DMS153 treated with DMSO at 0.1 percent for 48 hours (cell line): ENCODE measurements around the gene KCNB1.

Experiments used
- DNase-seq: peaks from one replicate; lab custom pipeline; 2025; ENCODE audit not compliant: unreplicated experiment; lab: John Stamatoyannopoulos, UW

KCNB1 gene

GRCh38 chr20:49501917-49502316 lies 19.4 kb upstream of the KCNB1 start:
- DNase-seq: no peak

- DNase-seq: no peak
These were observed 14.9 kb upstream of the KCNB1 start for GRCh38 chr20:49497398-49497669.

DNA sequence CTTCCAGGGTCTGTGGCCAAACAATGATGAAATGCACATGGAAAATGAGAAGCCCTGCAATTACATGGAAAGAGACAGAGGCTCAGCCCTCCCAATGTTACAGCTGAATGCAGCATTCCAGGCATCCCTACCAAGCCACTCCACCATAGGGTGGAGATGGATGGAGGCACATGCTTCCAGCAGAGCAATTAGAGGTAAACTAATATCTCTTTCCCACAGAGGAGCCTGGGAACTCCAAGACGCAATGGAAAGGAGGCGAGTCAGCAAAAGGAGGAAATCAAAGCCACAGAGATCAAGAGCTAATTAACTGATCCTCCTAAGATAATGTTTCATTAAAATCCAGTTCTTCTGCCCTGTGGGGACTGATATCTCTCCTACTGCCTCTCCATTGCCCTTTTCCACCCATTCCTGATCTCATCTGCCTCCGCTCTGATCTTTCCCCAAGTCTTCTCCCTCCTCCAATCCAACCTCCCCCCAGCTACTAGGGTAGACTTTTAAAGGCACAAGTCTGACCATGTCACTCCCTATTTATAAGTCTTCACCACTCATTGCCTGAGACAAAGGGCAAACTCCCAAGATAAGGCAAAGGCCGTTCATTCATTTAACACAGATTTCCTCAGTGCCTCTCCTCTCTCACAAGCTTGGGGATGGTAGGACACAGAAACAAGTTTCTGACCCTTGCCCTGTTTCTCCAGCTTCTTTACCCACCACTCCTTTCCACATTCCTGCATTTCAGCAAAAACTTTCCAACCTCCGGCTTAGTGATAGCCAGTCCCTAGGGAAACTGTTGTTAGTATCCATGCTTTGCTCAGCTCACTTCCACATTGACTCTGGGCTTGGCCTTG lies 14.3 kb upstream of the KCNB1 start:
- DNase-seq: no peak

DNA sequence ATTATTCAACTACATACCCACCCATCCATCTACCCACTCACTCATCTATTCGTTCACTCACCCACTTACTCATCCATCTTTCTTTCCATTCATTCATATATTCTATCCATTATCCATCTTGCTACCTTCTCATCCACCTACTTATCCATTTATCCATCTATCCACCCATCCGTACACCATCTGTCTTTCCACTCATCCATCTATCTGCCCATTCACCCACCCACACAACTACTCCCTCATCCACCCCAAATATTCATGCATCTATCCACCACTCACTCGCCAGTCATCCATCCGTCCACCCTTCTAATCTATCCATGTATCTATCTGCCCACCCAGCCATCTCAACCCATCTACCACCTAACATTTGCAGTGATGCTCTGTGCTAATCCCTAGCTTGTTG lies 13.6 kb upstream of the KCNB1 start:
- no peak for DNase-seq

DNA sequence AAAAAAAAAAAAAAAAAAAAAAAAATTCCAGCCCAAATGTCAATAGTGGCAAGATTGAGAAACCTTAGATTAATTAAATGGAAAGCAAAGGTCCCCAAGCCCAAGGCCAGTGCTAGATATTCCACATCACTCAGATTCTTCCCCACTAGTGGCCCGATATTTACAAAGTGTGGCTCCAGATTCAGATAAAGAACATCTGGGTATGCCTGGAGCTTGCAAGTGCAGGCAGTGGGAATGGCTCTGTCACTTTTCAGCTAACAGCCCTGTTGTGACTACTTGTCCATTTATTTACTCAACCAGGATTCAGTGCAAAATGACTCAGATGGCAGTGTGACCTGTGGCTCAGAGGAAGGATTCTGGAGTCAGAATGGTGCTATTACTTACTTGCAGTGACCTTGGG lies 8.2 kb upstream of the KCNB1 start:
- DNase-seq: no peak

DNA sequence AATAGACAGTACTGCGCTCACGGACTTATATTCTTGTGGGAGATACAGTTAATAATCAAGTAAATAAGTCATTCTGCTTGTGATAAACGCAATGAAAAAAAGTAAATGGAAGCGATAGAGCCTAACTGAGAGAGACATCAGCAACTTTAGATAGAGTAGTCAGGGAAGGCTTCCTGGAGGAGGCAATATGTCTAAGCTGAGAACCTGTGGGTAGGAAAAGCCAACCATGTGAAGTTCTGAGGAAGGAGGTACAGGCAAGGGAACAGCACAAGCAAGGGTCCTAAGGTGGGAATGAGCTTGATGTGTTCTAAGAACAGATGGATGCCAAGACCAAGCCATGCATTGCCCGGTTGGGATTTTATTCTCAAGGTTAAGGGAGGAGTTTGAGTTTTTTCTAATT lies 7.2 kb upstream of the KCNB1 start:
- DNase-seq: no peak

DNA sequence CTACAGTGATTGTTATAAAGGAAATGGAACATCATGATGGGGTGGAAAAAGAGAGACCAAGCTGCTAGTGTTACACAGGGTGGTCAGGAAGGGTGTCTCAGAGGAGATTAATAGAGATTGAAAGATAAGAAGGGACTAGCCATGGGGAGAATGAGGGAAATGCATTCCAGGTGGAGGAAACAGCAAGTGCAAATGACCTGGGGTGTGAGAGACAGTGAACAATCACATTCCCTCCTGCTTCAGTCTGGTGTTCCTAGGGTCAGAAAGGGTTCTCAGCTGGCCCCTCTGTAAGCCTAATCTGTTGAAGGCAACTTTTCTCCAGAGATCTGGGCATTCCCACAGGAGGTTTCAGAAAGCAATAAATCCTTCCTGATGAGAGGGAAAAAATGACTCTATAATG lies 3.6 kb upstream of the KCNB1 start:
- no peak for DNase-seq

- DNase-seq: no peak
These were observed 3.1 kb upstream of the KCNB1 start for GRCh38 chr20:49485563-49485962.

GRCh38 chr20:49484180-49485140 lies 2.0 kb upstream of the KCNB1 start:
- peak; percentile 72 for DNase-seq

DNA sequence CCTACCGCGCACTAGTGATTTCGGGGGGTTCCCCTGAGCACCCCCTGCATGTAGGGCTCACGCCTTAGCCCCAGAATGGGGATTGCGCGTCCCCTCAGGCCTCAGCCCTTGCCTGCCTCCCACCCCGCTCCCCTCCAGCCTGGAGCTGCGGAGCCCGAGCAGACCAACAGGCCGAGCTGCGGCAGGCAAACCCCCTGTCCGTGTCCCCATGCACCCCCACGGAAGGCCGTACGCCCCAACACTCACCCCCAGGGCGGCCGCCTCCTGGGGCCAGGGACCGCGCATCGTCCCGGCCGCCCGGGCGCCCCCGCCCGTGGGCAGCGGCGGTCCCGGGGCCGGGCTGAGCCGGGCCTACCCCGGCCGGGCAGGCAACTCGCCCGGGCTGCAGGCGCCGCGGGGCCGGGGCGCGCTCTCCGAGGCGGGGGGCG lies 1.2 kb upstream of the KCNB1 start:
- no peak for DNase-seq

DNA sequence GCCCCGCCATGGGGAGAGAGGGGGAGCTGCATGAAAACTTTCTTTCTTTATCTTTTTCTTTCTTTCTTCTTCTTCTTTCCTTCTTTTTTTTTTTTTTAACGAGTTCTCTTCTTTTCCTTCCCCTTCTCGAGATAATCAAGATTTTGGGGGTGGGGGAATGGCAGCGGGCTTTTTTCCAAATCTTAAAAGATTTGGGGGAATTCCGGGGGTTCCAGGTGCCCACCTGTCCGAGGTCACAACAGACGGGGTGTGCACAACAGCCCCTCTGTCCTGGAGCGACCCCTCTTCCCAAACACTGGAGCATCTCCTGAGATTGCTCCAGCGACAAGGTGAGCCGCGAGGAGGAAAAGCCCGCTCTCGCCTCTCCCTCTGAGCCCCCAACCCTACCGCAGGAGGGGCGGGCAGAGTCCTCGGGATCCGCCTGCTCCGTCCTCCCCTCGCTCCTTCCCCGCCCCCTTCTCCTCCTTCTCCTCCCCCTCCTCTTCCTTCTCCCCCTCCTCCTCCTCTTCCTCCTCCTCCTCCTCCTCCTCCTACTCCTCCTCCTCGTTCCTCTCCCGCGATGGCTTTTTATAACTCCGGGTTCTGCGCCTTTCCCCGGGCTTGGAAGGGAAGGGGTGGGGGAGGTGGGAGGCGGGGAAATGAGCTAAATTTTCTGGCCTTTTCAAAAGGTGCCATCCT lies 689 bp upstream of the KCNB1 start:
- no peak for DNase-seq

DNA sequence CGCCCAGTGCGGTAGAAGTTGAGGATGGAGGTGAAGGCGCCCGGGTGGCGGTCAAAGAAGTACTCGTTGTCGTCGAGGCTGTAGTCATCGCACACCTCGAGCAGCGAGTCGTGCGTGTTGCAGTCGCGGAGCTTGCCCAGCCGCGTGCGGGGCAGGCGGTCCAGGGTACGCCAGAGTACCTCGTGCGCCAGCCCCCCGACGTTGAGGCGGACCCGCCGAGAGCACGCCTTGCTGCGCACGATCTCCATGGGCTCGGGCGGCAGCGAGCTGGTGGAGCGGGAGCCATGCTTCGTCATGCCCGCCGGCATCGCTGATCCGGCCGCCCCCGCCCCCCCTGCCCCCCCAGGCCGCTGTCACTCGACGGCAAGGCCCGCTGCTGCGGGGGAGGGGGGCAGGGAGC lies 295 bp downstream of the KCNB1 start:
- no peak for DNase-seq

- DNase-seq: no peak
These were observed 1.4 kb downstream of the KCNB1 start for GRCh38 chr20:49481116-49481515.

GRCh38 chr20:49480236-49480635 lies 2.2 kb downstream of the KCNB1 start:
- DNase-seq: no peak

DNA sequence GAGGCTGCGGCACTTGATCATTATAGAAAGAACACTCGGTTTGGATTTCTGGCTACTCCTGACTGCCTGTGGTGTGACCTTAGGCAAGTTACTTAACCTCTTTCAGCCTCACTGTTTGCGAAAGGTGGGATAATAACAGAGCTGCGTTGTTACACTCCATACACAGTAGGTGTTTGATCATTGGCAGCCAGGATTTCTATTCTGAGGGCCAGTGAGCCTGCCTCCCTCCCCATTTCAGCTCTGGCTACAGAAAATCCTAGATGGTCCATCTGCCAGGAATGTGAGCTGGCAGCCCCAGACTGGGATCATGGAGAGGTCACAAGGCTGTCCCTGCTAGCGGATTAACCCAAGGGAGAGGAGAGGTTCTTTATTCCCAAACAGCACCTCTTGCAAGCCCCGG lies 2.7 kb downstream of the KCNB1 start:
- DNase-seq: no peak

DNA sequence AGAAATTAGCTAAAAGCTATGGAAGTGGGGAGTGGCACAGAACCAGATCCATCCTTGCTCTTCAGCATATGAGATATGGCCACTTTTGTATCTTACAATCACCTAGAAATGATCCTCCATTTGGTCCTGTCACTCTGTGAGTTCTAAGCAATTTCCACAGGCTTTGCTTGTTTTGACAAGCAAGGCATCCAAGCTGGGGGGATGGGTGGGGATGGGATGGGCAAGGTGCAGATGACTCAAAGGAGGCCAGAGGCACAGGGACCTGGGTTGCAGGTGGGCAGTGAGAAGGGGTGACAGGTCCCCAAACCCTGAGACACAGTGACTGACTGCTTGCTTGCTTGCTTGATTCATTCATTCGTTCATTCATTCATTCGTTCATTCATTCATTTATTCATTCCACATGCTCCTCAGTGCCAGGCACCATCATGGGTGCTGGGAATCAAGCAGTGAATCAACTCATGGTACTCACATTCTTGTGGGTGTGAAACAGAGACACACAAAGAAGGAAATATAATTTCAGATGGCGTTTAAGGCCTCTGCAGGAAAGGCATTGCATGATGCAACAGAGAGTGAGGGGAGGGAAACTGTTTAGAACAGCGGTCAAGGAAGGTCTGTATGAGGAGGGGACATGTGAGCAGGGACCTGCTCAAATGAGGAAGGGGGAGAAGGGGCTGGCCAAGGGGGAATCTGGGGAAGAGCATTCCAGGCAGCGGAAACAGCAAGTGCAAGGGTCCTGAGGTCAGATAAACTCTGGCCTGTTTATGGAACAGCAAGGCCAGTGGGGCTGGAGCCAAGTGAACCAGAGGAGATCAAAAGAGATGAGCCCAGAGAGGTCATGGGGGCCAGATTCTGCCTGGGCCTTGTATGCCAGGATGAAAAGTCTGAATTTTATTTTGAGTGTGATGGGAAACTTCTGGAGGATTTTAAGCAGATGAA lies 3.4 kb downstream of the KCNB1 start:
- DNase-seq: no peak

GRCh38 chr20:49478266-49478665 lies 4.2 kb downstream of the KCNB1 start:
- no peak for DNase-seq

- DNase-seq: no peak
These were observed 5.3 kb downstream of the KCNB1 start for GRCh38 chr20:49477200-49477599.

DNA sequence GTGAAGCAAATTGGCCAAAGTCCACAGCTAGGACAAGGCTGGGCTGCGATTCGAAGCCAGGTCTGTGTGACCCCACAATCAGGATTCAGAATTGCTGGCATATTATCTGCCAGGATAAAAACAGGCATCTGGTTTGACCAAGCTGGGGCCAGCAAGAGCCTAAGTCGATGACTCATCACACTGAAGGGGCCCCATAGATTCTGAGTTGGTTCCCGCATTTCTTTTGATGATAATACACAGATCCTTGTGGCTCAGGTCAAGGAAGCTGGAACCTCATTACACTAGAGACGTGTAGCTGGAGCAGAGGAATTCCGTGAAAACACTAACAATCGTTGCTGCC lies 6.5 kb downstream of the KCNB1 start:
- DNase-seq: no peak

- no peak for DNase-seq
These were observed 7.0 kb downstream of the KCNB1 start for GRCh38 chr20:49475292-49476015.
